ENCODE measurements around the gene MZF1.

Gene MZF1

DNA sequence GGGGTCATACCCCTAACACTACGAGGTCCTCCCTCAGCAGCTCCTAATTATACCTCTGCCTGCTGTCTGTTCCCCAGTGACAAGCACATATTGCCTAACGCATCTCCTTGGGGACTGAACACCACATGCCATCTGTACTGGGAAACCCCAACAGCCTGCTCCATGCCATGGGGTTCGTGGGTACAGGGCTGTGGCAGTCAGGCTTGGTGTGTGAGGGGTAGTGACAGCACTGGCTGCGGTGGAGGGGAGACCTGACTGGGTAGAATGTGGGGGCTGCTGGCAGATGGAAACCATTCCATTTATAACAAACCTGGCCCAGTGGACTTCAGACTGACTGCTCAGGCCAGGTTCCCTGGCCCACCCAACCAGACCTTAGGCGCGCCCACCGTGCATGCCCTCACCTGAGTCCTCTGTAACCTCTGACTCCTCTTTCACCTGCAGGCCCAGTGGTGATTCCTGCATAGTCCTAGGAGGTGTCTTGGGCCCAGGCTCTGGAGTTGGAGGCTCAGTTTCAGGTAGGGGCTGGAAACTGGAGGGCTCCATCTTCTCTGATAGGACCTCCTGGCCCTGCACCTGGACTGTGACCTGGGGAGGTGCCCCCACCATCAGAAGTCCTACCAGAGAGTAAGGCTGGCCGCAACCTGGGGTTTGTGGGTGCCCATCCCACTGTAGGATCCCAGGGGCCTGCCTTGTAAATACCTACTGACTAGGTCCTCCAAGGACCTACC lies 3.0 kb downstream of the MZF1 start:
- DNase-seq: no peak

DNA sequence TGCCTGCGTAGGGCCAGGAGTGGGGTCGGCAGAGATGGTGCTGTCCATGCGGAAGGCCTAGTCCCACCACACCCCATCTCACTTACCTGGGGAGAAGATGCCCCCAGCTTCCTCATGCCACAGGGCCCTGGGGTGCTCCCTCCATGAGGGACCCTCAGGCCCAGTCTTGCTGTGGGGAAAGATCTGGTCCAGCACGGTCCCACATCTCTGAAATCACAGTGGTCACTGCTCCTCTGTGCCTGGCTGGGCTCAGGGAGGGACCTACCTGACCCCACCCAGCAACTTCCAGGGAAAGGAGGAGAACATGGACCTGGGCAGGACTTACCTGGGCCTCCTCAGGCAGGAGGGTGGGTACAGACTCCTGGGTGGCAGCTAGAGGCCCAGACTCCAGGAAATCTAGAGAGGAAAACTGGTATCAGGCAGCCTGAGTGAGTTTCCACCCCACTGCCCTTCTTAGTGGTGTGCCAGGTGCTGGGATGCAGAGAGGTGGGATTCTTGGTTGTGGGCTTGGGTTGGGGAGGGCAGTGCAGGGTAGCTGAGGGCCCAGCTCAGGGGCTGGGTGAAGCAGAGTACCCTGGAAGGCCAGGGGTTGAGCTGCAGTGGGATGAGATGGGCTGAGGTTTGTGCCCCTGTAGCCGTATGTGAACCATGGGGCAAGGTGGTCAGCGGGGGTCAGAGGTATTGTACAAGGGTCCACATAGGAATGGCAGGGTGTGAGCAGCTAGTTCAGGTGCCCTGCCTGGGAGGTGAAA lies 3.8 kb downstream of the MZF1 start:
- DNase-seq: no peak

DNA sequence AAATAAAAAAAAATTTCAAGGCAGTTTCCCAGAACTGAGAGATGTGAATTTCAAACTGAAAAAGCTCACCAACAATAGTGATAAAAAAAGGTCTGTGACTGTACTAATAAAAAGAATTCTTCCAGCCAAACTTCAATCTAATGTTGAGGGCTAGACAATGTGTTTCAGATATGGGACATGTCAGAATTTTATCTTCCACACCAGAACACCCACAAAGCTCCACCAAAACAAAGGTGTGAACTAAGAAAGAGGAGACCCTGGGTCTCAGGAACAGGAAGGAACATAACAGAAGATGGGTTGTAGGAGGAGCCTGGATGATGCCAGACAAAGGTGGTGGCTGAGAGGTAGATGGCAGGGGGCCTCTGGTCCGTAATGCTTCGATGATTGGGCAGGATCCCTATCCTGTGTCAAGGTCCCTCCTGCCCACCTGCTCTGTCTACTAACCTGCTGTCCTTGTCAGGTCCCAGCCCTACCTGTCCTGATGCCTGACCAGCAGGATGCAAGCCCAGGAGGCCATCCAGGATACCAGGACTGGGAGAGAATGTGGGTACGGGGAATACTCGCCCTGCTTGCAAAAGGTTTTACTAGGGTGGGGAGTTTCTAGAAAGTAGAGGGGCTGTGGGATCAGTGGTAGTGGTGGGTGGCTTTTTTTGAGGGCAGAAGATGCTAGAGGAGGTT lies 4.5 kb downstream of the MZF1 start:
- no peak for DNase-seq

DNA sequence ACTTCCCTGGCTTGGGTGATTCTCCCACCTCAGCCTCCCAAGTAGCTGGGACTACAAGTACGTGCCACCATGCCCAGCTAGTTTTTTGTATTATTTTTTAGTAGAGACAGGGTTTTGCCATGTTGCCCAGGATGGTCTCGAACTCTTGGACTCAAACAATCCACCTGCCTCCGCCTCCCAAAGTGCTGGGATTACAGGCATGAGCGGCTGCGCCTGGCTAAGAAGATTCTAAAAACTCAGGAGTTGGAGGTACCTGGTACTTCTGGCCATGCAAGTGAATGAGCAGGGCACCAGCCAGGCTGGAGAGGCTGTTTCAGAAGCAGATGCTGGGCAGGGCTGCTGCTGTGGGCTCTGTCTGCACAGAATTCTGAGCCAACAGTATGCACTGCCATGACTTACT lies 6.1 kb downstream of the MZF1 start:
- DNase-seq: no peak

DNA sequence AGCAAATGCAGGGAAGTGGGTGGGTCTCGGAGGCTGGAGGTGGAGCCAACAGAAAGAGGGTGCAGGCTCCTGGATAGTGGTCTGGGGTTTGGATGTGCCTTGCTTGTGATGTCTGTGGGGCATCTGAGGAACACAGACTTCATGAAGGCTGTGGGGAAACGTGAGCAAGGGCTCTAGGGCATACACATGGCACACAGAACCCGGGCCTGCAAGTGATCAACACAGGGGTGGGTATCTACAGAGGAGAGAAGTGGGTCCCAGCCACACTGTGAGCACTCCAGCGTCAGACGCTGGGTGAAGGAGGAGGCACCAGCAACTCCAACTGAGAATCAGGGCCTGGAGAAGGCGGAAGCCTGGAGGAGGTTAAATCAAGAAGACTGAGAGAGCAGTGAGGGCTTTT lies 9.3 kb downstream of the MZF1 start:
- no peak for DNase-seq

DNA sequence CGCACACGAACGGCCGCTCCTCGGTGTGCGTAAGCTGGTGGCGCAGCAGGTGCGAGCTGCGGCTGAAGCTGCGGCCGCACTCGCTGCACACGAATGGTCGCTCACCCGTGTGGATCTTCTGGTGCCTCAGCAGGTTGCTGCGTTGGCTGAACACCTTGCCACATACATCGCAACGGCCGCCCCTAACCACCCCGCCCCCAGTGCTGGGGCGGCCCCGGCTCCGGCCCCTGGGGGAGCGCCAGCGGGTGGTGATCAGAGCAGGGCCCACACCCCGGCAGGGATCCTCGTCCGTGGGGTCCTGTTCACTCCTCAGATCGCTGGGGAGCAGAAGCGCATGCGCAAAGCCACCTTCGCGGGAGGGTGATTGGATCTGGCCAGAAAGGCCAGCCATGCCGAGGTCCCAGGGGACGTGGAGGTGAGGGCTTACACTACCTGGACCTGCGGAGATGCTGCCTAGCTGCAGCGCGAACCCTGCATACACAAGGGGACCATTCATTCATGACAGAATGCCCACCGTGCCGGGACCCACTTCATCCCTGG lies 10.0 kb downstream of the MZF1 start:
- DNase-seq: no peak

DNA sequence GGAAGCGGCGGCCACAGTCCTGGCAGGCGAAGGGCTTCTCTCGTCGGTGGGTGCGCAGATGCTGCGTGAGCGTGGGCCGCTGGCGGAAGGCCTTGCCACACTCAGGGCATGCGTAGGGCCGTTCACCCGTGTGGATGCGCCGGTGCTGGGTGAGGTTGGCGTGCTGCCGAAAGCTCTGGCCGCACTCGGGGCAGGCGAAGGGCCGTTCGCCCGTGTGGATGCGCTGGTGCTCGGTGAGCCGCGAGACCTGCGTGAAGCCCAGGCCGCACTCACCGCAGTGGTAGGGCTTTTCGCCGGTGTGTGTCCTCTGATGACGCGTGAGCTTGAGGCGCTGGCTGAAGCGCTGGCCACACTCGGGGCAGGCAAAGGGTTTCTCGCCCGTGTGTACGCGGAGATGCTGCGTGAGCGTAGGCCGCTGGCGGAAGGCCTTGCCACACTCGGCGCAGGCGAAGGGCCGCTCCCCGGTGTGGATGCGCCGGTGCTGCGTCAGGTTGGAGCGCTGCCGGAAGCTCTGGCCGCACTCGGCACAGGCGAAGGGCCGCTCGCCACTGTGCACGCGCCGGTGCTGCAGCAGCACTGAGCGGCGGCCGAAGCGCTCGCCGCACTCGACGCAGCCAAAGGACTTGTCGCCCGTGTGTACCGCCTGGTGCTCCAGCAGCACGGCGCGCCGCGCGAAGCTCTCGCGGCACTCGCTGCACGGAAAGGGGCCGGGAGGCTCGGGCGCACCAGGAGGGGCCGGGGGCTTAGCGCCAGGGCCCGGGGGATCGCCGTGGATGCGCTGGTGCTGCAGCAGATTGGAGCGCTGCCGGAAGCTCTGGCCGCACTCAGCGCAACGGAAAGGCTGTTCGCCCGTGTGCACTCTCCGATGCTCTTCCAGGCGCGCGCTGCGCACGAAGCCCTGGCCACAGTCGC lies 10.8 kb downstream of the MZF1 start:
- DNase-seq: no peak

DNA sequence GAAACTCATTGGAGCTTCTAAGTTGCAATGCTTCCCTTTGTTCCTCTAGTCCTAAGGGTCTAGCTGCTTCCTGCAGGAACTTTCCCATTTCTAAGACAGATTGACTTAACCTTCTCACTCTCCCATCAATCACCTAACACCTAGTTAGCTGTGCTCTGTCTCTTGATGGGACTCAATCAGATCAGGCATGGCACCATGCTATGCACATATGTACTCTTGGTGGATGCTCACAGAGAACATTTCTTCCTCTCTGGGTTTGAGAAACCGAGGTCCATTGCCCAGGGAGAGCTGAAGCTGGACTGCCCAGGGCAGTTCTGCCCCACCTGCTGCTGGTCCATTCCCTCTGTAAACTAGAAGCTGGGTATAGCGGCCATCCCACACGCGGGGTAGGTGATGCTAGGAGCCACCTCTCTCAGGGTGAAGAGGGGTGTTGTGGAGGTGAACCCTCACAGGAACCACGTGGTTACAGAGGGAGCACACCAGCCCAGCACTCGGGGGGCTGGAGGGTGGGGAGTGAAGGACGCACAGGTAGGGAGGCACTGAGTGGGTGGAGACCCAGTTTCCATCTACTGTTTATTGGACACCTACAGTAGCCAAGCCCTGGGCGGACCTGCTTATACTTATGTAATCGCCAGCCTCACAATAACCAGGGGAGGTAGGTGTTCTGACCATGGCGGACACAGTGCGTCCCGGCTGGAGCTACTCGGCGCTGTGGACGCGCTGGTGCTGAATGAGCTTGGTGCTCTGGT lies 11.6 kb downstream of the MZF1 start:
- DNase-seq: no peak

DNA sequence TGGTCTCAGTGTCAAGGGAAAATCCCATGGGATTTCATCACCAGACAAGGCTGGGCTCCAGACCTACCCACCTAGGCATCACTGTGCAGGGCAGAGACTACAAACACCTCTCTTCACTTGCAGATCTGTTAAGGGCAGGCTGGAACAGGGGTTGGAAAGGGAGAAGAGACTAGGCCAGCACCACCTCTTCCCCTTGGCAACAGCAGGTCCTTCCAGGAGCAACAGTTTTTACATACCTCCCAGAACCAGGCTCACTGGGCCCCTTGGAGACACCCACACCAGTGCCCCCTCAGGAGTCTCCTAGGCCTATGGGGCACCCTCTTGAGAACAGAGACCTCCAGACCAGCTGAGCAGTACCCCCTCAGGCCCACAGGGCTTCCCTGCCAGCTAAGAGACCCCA lies 12.2 kb downstream of the MZF1 start:
- DNase-seq: no peak

DNA sequence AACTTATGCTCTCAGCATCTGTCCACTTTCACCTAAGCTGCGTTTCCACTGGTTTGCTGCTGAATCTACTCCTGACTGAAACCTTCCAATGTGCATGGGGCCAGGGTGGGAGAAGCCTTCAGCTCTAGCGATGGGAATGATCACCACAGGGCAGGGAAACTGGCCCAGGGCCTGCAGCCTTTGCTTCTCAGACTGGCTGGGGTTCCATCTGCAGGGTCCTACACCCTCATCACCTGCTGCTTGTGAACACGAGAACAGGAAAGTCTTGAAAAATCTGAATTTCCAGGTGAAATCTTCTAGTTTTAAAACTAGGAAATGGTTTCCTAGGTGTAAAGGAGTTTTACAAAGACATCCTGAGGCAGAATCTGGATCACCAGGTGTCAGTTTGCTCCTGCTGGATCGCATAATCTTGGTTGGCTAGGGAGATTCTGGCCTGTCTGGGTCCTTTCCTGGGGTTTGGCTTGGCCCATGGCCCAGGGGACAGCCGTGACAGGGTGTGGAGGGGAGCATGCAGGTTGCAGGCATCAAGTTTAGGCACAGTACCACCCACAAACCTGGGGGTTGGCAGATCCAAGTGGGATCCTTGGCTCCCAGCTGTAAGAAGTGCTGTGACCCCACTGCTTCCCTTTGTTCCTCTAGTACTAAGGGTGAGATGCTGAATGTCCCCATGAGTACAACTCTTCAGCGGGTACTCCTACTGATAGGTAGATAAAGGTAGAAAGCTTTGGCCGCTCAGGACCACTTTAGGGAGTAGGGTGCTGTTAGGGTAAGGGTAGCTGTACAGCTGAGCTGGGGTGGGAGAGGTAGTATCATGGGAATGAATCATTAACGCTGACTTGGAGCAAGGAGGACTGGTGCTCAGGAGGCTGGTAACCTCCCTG lies 12.9 kb downstream of the MZF1 start:
- no peak for DNase-seq

DNA sequence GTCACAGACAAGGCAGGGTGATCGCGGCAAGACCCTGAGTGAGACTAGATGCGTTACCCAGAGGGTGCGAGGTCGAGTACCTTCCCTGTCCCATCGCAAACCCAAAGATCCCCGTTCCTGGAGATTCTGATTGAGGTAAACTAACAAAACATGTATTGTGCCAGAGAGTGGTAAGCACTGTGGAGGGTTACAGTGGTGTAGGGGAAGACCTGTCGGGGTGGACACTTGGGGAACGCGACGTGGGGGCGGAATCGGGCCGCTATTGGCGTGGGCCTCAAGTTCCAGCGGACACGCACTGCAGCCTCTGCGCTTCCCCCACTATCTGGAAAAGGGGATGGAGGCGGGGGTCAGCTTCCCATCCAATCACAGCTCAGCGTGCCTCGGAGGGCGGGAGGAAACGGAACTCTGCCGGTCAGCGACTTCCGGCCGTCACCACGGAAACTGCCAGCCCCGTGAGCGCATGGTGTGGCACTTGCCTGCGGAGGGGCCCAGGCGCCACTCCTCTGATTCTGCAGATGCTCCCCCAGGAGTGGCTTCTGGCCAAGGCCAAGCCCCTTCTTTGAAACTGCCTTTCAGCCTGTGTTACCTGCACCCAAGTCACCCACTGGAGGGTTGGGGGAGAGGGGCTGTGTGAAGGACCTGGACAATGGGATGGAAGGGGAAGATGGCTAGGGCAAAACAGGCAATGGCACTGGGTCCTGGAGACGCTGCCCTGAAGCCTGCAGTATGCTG lies 13.7 kb downstream of the MZF1 start:
- no peak for DNase-seq

DNA sequence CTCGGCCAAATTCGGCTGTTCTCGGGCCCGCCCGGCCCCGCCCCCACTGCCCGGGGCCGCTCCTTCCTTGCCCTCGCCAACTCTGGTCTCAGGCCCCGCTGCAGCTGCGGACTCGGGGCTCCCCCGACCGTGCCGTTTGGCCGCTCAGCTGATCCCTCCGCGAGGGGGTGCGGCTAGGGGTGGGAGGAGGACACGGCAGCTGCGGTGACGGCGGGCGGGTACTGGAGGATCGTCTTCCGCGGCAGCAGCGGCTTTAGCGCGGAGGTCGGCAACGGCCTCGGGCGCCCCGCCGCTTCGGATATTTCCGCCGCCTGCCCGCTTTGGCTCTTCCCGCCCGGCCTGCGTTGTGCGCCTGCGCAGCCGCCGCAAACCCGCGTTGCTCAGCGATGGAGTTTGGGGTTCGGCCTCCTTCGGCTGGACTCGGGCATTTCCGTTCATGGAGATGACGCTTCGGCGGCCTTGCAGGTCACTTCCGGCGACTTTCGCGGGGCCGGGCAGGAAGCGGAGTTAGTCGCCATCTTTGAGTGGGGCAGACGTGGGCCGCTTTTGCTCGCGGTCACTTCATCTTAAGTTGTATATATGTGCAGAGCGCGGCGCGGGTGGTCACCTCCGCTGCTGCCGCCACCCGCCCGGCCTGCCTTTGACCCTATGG lies 14.4 kb downstream of the MZF1 start:
- no peak for DNase-seq

DNA sequence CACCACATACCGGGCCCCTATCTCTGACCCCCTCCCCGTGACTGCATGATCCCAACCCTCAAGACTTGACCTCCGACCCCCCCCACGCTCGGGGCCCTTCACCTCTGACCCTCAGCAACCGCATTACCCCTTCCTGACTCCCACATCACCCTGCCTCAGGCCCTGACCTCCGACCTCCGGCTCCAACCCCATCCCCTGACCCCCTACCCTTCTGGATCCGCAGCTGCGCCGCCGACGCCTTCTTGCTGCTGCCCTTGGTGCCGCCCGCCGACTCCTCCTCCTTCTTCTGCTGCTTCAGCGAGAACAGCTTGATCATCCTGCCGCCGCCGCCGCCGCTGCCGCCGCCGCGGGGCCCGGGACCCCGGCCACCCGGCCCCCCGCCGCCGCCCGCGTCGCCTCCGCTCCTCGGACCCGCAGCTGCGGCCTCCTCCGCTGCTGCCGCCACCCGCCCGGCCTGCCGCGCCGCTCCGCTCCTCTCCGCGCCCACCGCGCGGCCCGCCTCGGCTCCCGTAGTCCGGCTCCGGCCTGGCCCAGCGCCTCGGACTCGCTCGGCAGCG lies 15.0 kb downstream of the MZF1 start, which contains the start of gene UBE2M:
TSS of gene UBE2M (minus strand) at position 546 of the 557 bp plus-strand sequence. CDS start at position 316, 230 bp downstream.
- no peak for DNase-seq

DNA sequence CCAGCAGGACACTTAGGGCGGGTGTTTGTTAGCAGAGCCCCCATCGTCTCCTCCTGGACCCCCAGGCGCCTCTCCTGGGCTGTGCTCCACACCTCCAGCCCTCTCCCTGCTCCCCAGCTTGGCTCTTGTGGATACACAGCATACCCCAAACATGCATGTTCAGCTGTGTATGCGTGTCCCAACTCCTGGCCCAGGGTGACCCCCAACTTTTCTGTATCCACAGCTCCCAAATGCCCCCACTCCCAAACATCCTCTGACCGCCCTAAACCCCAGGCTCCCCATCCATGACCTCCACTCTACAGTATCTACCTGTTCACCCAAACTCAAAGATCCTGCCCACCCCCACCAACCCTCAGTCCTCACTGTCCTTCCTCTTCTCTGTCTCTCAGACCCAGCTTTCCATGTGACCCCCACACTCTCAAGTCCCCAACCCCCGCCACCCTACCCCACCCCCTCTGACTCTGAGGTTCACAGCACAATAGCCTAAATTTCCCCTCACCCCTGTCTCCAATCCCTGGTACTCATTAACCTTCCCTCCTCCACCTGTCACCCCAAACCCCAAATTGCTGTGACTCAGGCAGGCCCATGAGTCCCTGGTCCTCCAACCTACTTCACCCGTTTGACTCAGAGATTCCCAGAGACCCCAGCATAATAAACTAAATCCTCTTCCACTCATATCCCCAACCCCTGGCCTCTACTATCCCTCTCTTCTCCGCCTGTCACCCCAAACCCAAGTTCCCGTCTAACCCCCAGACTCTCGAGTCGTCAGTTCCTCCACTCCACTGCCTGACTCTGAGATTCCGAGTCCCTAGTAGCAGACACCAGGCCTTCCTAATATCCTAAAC lies 15.7 kb downstream of the MZF1 start:
- no peak for DNase-seq

DNA sequence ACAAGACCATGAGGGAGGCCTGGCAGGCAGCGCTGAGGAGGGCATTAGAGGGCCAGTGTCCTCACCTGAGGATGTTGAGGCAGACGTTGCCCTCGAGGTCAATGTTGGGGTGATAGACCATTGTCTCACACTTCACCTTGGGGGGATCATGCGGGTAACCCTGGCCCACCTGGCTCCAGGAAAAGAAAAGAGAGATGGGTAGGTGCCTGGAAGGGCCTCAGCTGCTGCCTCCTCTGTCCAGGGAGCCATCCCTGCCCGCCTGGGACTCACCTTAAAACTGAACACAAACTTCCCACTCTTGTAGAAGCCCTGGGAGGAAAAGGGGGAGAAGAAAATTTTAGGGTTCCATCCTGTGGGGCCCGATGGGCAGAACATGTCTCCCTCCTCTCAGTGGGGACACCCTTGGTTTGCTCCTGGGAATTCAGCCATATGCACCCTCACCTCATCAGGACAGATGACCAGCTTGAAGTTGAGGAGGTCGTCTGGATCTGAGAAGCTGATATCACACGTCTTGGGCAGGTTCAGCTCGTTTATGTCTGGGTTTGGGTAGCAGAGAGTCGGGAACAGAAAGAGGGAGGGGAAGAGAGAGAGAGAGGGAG lies 16.4 kb downstream of the MZF1 start:
- no peak for DNase-seq

DNA sequence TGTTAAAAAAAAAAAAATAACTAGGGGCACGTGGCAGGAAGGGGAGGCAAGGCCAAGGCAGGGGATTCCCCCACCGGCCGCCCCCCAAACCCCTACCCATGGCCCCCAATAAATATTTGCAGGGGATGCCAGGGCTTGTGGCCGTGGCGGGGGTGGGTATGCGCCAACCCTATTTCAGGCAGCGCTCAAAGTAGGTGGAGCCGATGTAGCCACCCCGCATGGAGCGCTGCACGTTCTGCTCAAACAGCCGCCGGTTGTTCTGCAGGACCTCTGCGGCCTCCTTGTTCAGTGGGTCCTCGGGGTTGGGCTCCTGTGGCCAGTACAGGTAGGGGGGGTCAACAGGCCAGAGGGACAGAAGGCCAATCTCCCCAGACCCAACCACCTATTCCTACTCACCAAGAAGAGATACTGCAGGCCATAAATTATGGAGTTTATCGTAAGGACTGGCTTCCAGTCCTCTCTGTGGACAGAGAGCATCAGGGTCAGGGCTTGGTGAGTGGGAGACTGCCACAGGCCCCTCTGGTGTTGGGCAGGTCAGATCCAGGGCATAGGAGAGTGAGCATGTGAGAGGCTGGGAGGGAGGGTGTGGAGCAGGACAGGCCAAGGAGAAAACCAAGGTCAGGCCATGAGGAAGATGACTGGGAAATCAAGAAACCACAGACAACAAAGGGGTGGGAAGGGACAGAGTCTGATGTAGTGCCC lies 17.1 kb downstream of the MZF1 start:
- no peak for DNase-seq

DNA sequence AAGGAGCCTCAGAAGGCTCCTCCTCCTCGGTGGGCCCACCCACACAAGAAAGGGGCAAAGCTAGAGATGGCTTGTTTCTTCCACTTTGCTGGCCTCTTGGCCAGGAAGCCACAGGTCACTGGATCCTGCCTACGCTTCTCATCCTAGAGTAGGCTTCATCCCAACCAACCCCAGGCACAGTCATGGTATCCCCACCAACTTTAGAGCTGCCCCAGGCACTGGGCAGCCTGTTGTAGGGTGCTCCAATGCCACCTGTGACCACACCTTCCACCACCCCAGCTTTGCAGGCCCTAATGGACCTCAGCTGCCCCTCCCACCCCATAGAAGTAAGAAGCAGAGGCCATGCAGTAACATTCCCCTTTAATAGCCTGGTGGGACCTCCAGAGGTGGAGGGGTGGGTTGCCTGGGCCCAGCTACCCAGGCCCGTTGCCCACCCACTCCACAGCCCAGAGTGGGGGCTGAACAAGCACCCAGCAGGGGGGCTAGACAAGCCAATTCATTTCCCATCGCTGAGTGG lies 17.7 kb downstream of the MZF1 start:
- no peak for DNase-seq
